Stimulated activated CD8-positive, alpha-beta memory T cell treated with anti-CD3 and anti-CD28 coated beads, Interleukin-4, amount 100 ng/mL, for 1 hour (primary cell): Measurements from ENCODE around the gene PRDM8.

Experiments
- DNase-seq, 2 donors: peaks; one replicate each; pipeline ENCODE4 v3.0.0-alpha.2; 2020; ENCODE audit warnings: low read depth in 2 of 2, low spot score in 1 of 2

PRDM8 gene

GRCh38 chr4:80199947-80200346, 2.6 kb downstream of the PRDM8 start:
- DNase-seq = no peak

- peak; percentile 34 to 36 for DNase-seq
These were observed 4.2 kb downstream of the PRDM8 start for GRCh38 chr4:80201252-80202151.

- DNase-seq = peak; percentile 47 to 59
These were observed 4.9 kb downstream of the PRDM8 start for GRCh38 chr4:80202190-80202711.

GRCh38 chr4:80202741-80203553, 5.6 kb downstream of the PRDM8 start:
- no peak for DNase-seq

- DNase-seq = no peak
These were observed 7.2 kb downstream of the PRDM8 start for GRCh38 chr4:80204433-80205011.

GRCh38 chr4:80206111-80206510, 8.8 kb downstream of the PRDM8 start:
- DNase-seq = no peak

- DNase-seq = no peak
These were observed 9.3 kb downstream of the PRDM8 start for GRCh38 chr4:80206521-80207171.

- DNase-seq = no peak
These were observed 9.9 kb downstream of the PRDM8 start for GRCh38 chr4:80207172-80207583.

GRCh38 chr4:80207664-80208063, 10.4 kb downstream of the PRDM8 start:
- DNase-seq = no peak

GRCh38 chr4:80208610-80209339, 11.5 kb downstream of the PRDM8 start:
- DNase-seq = no peak

- DNase-seq = no peak
These were observed 12.0 kb downstream of the PRDM8 start for GRCh38 chr4:80209340-80209701.

GRCh38 chr4:80210549-80210948, 13.2 kb downstream of the PRDM8 start:
- DNase-seq = no peak

- no peak for DNase-seq
These were observed 16.0 kb downstream of the PRDM8 start for GRCh38 chr4:80213117-80213815.

GRCh38 chr4:80215449-80216052, 18.2 kb downstream of the PRDM8 start:
- no peak for DNase-seq

GRCh38 chr4:80216100-80216761, 18.9 kb downstream of the PRDM8 start:
- DNase-seq = no peak

GRCh38 chr4:80219301-80220025, 22.2 kb downstream of the PRDM8 start:
- DNase-seq = no peak

GRCh38 chr4:80220711-80221110, 23.4 kb downstream of the PRDM8 start:
- no peak for DNase-seq

GRCh38 chr4:80221161-80221560, 23.9 kb downstream of the PRDM8 start:
- DNase-seq = no peak
